ENCODE data around the gene CNTN5. TPM values are rescaled to one million over a fixed set of nuclear protein-coding genes. Genes with fewer than 3 reads are reported as not detected.

The CNTN5 gene
- total RNA-seq, 2 donors from 2014 or later: not detected

- H3K27me3 ChIP-seq: no peaks in the 10 kb centered on the region
- H3K27ac ChIP-seq: no peak overlapping the region
- DNase-seq: no peak
- no peak overlapping the region for H3K4me3 ChIP-seq
- no peaks in the 10 kb centered on the region for H3K9me3 ChIP-seq
- intact Hi-C loops (cut with DNase I): no loop called here
- H3K36me3 ChIP-seq: no peaks in the 10 kb centered on the region
- H3K4me1 ChIP-seq: no peaks in the 10 kb centered on the region
- H3K9ac ChIP-seq (ENCODE audit: low read depth in 2 of 2, low read length in 2 of 2): no peak overlapping the region
- TF ChIP-seq CTCF (IDR thresholded peaks at IDR 0.05): no peak
Observed at GRCh38 chr11:100397401-100397800, 1376.7 kb downstream of the CNTN5 start.

DNA sequence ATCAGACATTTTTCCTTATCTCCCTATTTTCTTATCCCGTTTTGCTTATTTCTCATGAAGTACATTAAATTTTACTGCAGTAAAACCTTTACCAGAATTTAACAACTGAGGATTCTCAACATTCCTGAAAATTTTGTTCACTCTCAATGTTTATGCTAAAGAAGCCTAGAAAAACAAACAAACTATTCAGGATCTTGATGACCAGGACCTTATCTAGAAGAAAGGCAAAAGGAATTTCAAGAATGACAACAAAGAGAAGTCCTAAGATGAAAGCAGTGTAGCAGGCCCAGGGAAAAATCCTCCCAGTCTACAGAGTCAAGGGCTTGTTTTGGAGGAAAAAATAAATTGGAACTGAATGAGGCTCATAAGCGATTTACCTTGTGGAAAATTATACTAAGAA lies 1383.1 kb downstream of the CNTN5 start:
- H3K9ac ChIP-seq (ENCODE audit: low read depth in 2 of 2, low read length in 2 of 2): no peak overlapping the region
- no peaks in the 10 kb centered on the region for H3K9me3 ChIP-seq
- H3K36me3 ChIP-seq: no peaks in the 10 kb centered on the region
- no peak overlapping the region for H3K27ac ChIP-seq
- DNase-seq: no peak
- TF ChIP-seq CTCF (IDR thresholded peaks at IDR 0.05): no peak
- H3K4me1 ChIP-seq: no peaks in the 10 kb centered on the region
- H3K27me3 ChIP-seq: no peaks in the 10 kb centered on the region
- intact Hi-C loops (cut with DNase I): no loop called here
- no peak overlapping the region for H3K4me3 ChIP-seq

DNA sequence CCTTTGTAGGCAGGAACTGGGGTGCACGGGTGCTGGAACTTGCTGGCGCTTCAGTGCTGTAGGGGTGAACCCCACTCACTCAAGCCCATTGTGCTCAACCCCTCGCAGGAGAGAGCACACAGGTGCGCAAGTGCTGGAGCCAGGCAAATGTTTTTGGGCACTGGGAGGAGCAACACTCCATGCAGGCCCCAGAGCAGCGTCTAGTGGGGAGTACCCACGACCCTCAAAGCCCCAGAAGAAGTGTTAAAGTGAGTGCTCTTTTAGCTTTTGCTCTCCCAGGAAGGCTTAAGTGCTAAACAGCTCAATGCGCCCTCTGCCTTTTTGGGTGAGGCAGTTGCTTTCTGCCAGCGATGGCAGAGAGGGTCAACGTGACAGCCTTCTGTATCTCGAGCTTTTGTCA lies 1384.2 kb downstream of the CNTN5 start:
- no peak overlapping the region for H3K4me3 ChIP-seq

More for the DNA sequence above, 1384.2 kb downstream of the CNTN5 start:
- Histone ChIP-seq H3K9ac (ENCODE audit: low read depth in 2 of 2, low read length in 2 of 2) (no peak overlapping the region), H3K27ac (no peak overlapping the region), H3K36me3 (no peaks in the 10 kb centered on the region), H3K9me3 (no peaks in the 10 kb centered on the region), H3K4me1 (no peaks in the 10 kb centered on the region), H3K27me3 (no peaks in the 10 kb centered on the region)
- intact Hi-C loops (cut with DNase I): no loop called here
- DNase-seq: no peak
- no peak for TF ChIP-seq CTCF (IDR thresholded peaks at IDR 0.05)
